ENCODE data around the gene RFNG.

GRCh38 chr17:82008941-82009405 lies 42.6 kb downstream of the RFNG start:
- TF ChIP-seq CTCF (IDR thresholded peaks at IDR 0.05) (no peak), EZH2 (IDR thresholded peaks at IDR 0.05; ENCODE audit: borderline replicate concordance, insufficient read depth, low read depth, low read length, poor library complexity, severe bottlenecking) (no peak)
